ENCODE data around the gene MISP. TPM values are rescaled to one million over a fixed set of nuclear protein-coding genes. Genes with fewer than 3 reads are reported as not detected.

The MISP gene
- total RNA-seq, 2 donors from 2014 or later = not detected

- no peaks in the 10 kb centered on the region for H3K27me3 Mint-ChIP-seq
- H3K36me3 Mint-ChIP-seq (ENCODE audit: low read depth) = peaks cover 5% of the 10 kb centered on the region
- peaks cover 35% of the 10 kb centered on the region for H3K4me1 Mint-ChIP-seq
- no peak overlapping the region for H3K27ac Mint-ChIP-seq
- ATAC-seq (no peak), DNase-seq (no peak)
- H3K4me3 Mint-ChIP-seq = no peak overlapping the region
- no peaks in the 10 kb centered on the region for H3K9me3 ChIP-seq (ENCODE audit: control insufficient read depth, low read length, poor library complexity, severe bottlenecking)
These were observed 53.7 kb downstream of the MISP start for GRCh38 chr19:804419-805165.

DNA sequence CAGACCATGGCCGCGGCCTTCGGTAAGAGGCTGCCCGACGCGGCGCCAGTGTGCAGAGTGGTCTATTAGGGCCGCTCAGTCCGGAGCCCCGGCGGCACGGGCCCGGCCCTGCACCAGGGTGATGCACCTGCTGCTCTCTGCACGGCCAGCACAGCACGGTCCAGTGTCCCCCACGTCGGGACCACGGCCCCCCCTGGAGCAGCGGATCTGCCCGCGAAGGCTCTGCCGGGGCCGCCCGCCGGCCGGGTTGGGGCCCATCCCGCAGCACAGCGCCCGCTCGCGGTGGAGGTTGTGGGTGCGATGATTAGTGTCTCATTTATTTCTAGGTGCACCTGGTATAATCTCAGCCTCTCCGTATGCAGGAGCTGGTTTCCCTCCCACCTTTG lies 54.2 kb downstream of the MISP start:
- no peak for DNase-seq
- Mint-ChIP-seq H3K27ac (no peak overlapping the region), H3K36me3 (ENCODE audit: low read depth) (peaks cover 5% of the 10 kb centered on the region), H3K27me3 (no peaks in the 10 kb centered on the region), H3K4me3 (peak overlapping the region; percentile 31), H3K4me1 (peaks cover 30% of the 10 kb centered on the region)
- no peaks in the 10 kb centered on the region for H3K9me3 ChIP-seq (ENCODE audit: control insufficient read depth, low read length, poor library complexity, severe bottlenecking)
- ATAC-seq = no peak

- Mint-ChIP-seq H3K27me3 (no peaks in the 10 kb centered on the region), H3K36me3 (ENCODE audit: low read depth) (peaks cover 5% of the 10 kb centered on the region), H3K4me1 (peaks cover 25% of the 10 kb centered on the region), H3K4me3 (peak overlapping the region; percentile 31), H3K27ac (no peak overlapping the region)
- DNase-seq (no peak), ATAC-seq (no peak)
- no peaks in the 10 kb centered on the region for H3K9me3 ChIP-seq (ENCODE audit: control insufficient read depth, low read length, poor library complexity, severe bottlenecking)
These were observed 55.0 kb downstream of the MISP start for GRCh38 chr19:805600-806550.

DNA sequence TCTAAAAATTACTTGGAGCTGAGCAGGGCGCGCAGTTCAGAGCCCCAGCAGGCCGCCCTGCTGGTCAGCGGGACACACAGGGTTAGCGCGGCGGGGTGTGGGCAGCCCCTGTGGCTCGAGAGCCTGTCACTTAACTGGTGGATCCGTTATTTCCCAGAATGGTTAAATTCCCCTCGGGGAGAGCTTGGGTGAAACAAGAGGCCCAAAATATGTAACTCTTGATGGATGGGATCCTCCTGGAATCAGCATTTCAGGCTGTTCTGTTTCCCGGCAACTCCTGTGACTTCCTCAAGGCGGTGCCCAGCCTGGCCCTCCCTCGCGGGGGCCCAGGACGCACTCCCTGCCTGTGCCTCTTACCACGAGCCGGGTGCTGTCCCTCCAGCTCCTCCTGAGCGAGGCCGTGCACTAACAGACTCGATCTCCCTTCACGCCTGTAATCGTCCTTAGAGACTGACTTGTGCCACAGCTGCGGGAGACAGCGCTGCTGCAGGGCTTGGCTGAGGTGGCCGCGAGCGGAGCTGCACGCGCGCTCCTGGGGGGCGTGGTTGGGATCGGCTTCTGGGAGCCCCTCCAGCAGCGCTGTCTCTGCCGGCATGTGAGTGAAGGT lies 56.0 kb downstream of the MISP start:
- no peak for ATAC-seq
- Mint-ChIP-seq H3K27ac (peak overlapping the region; percentile 92), H3K36me3 (ENCODE audit: low read depth) (peaks cover 5% of the 10 kb centered on the region), H3K27me3 (no peaks in the 10 kb centered on the region), H3K4me3 (peak overlapping the region; percentile 43), H3K4me1 (peaks cover 16% of the 10 kb centered on the region)
- no peak for DNase-seq
- H3K9me3 ChIP-seq (ENCODE audit: control insufficient read depth, low read length, poor library complexity, severe bottlenecking) = no peaks in the 10 kb centered on the region

DNA sequence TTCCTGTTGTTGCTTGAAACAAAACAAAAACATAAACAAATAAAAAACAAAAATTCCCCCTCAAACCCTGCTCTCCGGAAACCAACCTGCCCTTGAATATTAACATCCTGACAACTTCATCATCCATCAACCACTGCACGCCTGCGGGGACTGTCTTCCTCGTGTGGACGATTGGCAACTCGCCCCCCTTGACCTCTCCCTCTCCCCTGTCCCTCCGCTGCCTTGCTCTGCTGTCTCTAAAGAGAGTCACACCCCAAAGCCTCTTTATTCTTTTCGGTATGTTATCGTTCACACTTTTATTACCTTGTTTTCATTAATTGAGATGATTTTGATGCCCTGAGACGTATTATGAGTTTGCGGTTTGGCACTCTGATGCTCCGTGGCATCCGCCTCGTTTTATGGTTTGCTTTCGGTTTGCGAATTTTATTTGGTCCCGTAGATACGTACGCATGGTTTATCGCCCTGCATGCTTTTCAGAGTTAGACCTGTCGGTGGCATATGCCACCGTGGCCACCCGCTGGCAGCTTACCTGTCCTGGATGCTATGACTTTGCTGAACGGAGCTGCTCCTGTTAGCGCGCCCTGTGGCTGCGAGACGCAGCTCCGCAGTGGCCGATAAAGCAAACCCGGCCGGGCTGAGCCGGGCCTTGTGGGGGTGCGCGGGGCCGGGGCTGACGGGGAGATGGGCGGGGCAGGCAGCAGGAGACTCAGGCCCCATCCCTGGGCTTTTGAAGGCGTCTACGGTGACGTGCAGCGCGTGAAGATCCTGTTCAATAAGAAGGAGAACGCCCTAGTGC lies 56.9 kb downstream of the MISP start:
- Mint-ChIP-seq H3K4me3 (peak overlapping the region; percentile 28), H3K27me3 (no peaks in the 10 kb centered on the region), H3K4me1 (peaks cover 11% of the 10 kb centered on the region), H3K36me3 (ENCODE audit: low read depth) (peaks cover 5% of the 10 kb centered on the region), H3K27ac (peak overlapping the region; percentile 92)
- H3K9me3 ChIP-seq (ENCODE audit: control insufficient read depth, low read length, poor library complexity, severe bottlenecking) = no peaks in the 10 kb centered on the region
- no peak for ATAC-seq
- no peak for DNase-seq

DNA sequence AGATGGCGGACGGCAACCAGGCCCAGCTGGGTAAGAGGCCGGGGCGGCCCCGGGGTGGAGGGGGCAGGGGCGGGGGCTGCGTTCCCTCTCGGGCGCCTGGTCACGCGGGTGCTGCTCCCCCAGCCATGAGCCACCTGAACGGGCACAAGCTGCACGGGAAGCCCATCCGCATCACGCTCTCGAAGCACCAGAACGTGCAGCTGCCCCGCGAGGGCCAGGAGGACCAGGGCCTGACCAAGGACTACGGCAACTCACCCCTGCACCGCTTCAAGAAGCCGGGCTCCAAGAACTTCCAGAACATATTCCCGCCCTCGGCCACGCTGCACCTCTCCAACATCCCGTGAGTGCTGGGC lies 57.5 kb downstream of the MISP start:
- DNase-seq (no peak), ATAC-seq (no peak)
- H3K4me1 Mint-ChIP-seq = peaks cover 9% of the 10 kb centered on the region
- H3K27me3 Mint-ChIP-seq = no peaks in the 10 kb centered on the region
- no peaks in the 10 kb centered on the region for H3K9me3 ChIP-seq (ENCODE audit: control insufficient read depth, low read length, poor library complexity, severe bottlenecking)
- H3K36me3 Mint-ChIP-seq (ENCODE audit: low read depth) = peaks cover 5% of the 10 kb centered on the region
- no peak overlapping the region for H3K4me3 Mint-ChIP-seq
- no peak overlapping the region for H3K27ac Mint-ChIP-seq

DNA sequence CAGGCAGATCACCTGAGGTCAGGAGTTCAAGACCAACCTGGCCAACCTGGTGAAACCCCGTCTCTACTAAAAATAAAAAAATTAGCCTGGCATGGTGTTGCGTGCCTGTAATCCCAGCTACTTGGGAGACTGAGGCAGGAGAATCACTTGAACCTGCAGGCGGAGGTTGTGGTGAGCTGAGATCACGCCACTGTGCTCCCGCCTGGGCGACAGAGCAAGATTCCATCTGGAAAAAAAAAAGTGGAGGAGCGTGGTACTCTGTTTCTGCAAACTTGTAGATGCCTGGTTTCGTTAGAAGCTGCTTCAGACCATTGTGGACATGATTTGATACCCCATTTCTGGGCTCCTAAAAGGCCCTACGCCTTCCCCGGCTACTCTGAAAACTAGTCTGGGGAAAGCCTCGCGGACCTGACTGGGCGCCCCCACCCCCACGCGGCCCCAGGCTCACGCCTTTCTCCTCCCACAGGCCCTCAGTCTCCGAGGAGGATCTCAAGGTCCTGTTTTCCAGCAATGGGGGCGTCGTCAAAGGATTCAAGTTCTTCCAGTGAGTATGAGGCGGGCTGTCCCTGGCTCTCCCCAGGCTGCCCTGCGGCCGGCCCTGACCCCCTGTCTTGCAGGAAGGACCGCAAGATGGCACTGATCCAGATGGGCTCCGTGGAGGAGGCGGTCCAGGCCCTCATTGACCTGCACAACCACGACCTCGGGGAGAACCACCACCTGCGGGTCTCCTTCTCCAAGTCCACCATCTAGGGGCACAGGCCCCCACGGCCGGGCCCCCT lies 59.4 kb downstream of the MISP start:
- no peak for ATAC-seq

DNA sequence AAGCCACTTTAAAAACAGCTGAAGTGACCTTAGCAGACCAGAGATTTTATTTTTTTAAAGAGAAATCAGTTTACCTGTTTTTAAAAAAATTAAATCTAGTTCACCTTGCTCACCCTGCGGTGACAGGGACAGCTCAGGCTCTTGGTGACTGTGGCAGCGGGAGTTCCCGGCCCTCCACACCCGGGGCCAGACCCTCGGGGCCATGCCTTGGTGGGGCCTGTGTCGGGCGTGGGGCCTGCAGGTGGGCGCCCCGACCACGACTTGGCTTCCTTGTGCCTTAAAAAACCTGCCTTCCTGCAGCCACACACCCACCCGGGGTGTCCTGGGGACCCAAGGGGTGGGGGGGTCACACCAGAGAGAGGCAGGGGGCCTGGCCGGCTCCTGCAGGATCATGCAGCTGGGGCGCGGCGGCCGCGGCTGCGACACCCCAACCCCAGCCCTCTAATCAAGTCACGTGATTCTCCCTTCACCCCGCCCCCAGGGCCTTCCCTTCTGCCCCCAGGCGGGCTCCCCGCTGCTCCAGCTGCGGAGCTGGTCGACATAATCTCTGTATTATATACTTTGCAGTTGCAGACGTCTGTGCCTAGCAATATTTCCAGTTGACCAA lies 60.1 kb downstream of the MISP start:
- ATAC-seq = no peak
- no peaks in the 10 kb centered on the region for H3K9me3 ChIP-seq (ENCODE audit: control insufficient read depth, low read length, poor library complexity, severe bottlenecking)
- H3K36me3 Mint-ChIP-seq (ENCODE audit: low read depth) = peaks cover 5% of the 10 kb centered on the region
- no peak overlapping the region for H3K4me3 Mint-ChIP-seq
- peaks cover 6% of the 10 kb centered on the region for H3K4me1 Mint-ChIP-seq
- peak overlapping the region; percentile 59 for H3K27ac Mint-ChIP-seq
- H3K27me3 Mint-ChIP-seq = no peaks in the 10 kb centered on the region
- no peak for DNase-seq

More for the DNA sequence above, 59.4 kb downstream of the MISP start:
- Mint-ChIP-seq H3K27ac (peak overlapping the region; percentile 32), H3K27me3 (no peaks in the 10 kb centered on the region), H3K4me1 (peaks cover 6% of the 10 kb centered on the region), H3K4me3 (no peak overlapping the region), H3K36me3 (ENCODE audit: low read depth) (peaks cover 5% of the 10 kb centered on the region)
- H3K9me3 ChIP-seq (ENCODE audit: control insufficient read depth, low read length, poor library complexity, severe bottlenecking) = no peaks in the 10 kb centered on the region
- no peak for DNase-seq

DNA sequence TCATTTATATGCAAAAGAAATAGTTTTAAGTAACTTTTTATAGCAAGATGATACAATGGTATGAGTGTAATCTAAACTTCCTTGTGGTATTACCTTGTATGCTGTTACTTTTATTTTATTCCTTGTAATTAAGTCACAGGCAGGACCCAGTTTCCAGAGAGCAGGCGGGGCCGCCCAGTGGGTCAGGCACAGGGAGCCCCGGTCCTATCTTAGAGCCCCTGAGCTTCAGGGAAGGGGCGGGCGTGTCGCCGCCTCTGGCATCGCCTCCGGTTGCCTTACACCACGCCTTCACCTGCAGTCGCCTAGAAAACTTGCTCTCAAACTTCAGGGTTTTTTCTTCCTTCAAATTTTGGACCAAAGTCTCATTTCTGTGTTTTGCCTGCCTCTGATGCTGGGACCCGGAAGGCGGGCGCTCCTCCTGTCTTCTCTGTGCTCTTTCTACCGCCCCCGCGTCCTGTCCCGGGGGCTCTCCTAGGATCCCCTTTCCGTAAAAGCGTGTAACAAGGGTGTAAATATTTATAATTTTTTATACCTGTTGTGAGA lies 60.7 kb downstream of the MISP start:
- DNase-seq (no peak), ATAC-seq (no peak)
- Mint-ChIP-seq H3K27me3 (no peaks in the 10 kb centered on the region), H3K4me3 (peak overlapping the region; percentile 52), H3K36me3 (ENCODE audit: low read depth) (peaks cover 5% of the 10 kb centered on the region), H3K27ac (peak overlapping the region; percentile 59), H3K4me1 (peaks cover 6% of the 10 kb centered on the region)
- no peaks in the 10 kb centered on the region for H3K9me3 ChIP-seq (ENCODE audit: control insufficient read depth, low read length, poor library complexity, severe bottlenecking)

GRCh38 chr19:812049-812746 lies 61.3 kb downstream of the MISP start:
- no peak for ATAC-seq
- Mint-ChIP-seq H3K36me3 (ENCODE audit: low read depth) (peaks cover 5% of the 10 kb centered on the region), H3K27ac (peak overlapping the region; percentile 59)

DNA sequence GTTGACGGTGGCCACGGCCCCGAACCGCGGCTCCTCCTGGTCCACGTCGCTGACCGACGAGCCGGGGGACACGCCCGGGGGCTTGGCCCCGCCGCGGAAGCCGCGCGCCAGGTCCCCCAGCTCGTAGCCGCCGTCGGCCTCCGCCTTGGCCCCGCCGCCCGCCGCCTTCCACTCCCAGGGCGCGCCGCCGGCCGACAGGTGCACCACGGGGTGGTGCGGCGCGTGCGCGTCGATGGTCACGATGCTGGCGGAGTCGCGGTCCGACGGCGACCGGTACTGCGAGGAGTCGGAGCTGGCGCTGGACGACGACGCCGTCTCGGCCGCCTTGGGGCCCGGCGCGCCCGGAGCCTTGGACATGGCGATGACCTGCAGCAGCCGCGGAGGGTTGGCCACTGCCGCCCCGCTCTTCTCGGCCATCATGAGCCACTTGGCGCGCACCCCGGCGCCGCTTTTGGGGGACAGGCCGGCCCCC lies 61.9 kb downstream of the MISP start:
- H3K27ac Mint-ChIP-seq = no peak overlapping the region
- no peak for DNase-seq
- H3K27me3 Mint-ChIP-seq = no peaks in the 10 kb centered on the region
- peaks cover under 1% of the 10 kb centered on the region for H3K36me3 Mint-ChIP-seq (ENCODE audit: low read depth)
- ATAC-seq = no peak
- no peak overlapping the region for H3K4me3 Mint-ChIP-seq
- no peaks in the 10 kb centered on the region for H3K9me3 ChIP-seq (ENCODE audit: control insufficient read depth, low read length, poor library complexity, severe bottlenecking)
- H3K4me1 Mint-ChIP-seq = peaks cover under 1% of the 10 kb centered on the region

More at GRCh38 chr19:812049-812746, 61.3 kb downstream of the MISP start:
- peaks cover 6% of the 10 kb centered on the region for H3K4me1 Mint-ChIP-seq
- no peaks in the 10 kb centered on the region for H3K27me3 Mint-ChIP-seq
- no peak for DNase-seq
- H3K4me3 Mint-ChIP-seq = peak overlapping the region; percentile 52
- no peaks in the 10 kb centered on the region for H3K9me3 ChIP-seq (ENCODE audit: control insufficient read depth, low read length, poor library complexity, severe bottlenecking)
